K562 (cell line): ENCODE measurements around the gene UBE2G2. TPM values are rescaled to one million over a fixed set of nuclear protein-coding genes. Genes with fewer than 3 reads are reported as not detected.

Source experiments
- CEBPG ChIP-seq, 3 experiments: fragments of 200-800 bp in 1 of 3; sonication (Bioruptor generic) in 1 of 3; sonication (generic) in 1 of 3; formaldehyde crosslinking in 1 of 3; IDR thresholded peaks in 2 of 3; conservative IDR thresholded peaks in 1 of 3; 2 replicates each; pipeline versions ENCODE4 v1.6.1 to v1.8.0; 2016 to 2022; ENCODE audit warnings: missing compliant biosample characterization in 2 of 3, missing genetic modification characterization in 2 of 3, mild to moderate bottlenecking in 1 of 3, missing genetic modification reagents in 1 of 3
- HDAC3 ChIP-seq: fragments of 450-650 bp; IDR thresholded peaks from 2 replicates; pipeline ENCODE4 v1.6.1; 2018; ENCODE audit warnings: borderline replicate concordance, mild to moderate bottlenecking, moderate library complexity; ENCODE audit not compliant: partially characterized antibody
- HNRNPL ChIP-seq: fragments of 200-400 bp; formaldehyde crosslinking; IDR thresholded peaks from 2 replicates; pipeline ENCODE4 v1.6.1; 2017; ENCODE audit warnings: low read depth, mild to moderate bottlenecking, low read length
- SNIP1 ChIP-seq: fragments of 450-650 bp; IDR thresholded peaks from 2 replicates; pipeline ENCODE4 v1.7.1; 2017; ENCODE audit warnings: low read depth, mild to moderate bottlenecking
- STAG1 ChIP-seq: sonication (generic); formaldehyde crosslinking; IDR thresholded peaks from 2 replicates; pipeline ENCODE4 v1.5.0; 2020; ENCODE audit warnings: missing genetic modification reagents, borderline replicate concordance
- TRIM24 ChIP-seq, 2 experiments: fragments of 450-650 bp; IDR thresholded peaks; 2 replicates each; pipeline ENCODE4 v1.6.1; 2016
- ZC3H4 ChIP-seq: sonication (generic); formaldehyde crosslinking; IDR thresholded peaks from 2 replicates; pipeline ENCODE4 v1.9.0; 2021; ENCODE audit warnings: missing genetic modification reagents, borderline replicate concordance
- ZNF282 ChIP-seq: sonication (generic); formaldehyde crosslinking; IDR thresholded peaks from 2 replicates; pipeline ENCODE4 v1.8.1; 2023; ENCODE audit warnings: missing genetic modification reagents
- ZNF316 ChIP-seq: fragments of 450-650 bp; IDR thresholded peaks from 2 replicates; pipeline ENCODE4 v1.6.1; 2016
- ZNF41 ChIP-seq: fragments of 250-450 bp; sonication (Bioruptor Pico); conservative IDR thresholded peaks from 2 replicates; pipeline ENCODE4 v1.4.0; 2020; ENCODE audit warnings: mild to moderate bottlenecking
- polyA plus RNA-seq, 8 experiments: library from polyadenylated mRNA; depleted of rRNA in 4 of 8; stranded (reverse) in 5 of 8; unstranded in 3 of 8; fragments of >200 nt; fragmentation: Nextera tagmentation in 2 of 8; fragmentation: Illumina TruSeq in 1 of 8; extraction: Ambion mirVana in 2 of 8; extraction: Trizol in 1 of 8; gene quantifications; 2 replicates each; pipeline versions ENCODE4 v1.2.1 to v1.2.3, GENCODE V29; 2011 to 2014; ENCODE audit warnings: inconsistent platforms in 1 of 8, missing spikeins in 1 of 8
- total RNA-seq, 7 experiments: library from RNA; depleted of rRNA in 6 of 7; stranded (reverse); fragments of >200 nt in 6 of 7; fragmentation: Illumina TruSeq in 2 of 7; extraction: Trizol in 2 of 7; gene quantifications; 2 replicates each; pipeline versions ENCODE4 v1.2.1 to v1.2.3, GENCODE V29; 2011 to 2021; ENCODE audit warnings: low replicate concordance in 1 of 7
- TF ChIP-seq, protein P1 (sequence below): conservative IDR thresholded peaks from 2 replicates; pipeline ENCODE4 v1.6.1; 2011; ENCODE audit warnings: low read depth, mild to moderate bottlenecking, low read length; ENCODE audit not compliant: control insufficient read depth
- TF ChIP-seq, protein P2 (sequence below): fragments of 150-350 bp; conservative IDR thresholded peaks from 2 replicates; pipeline ENCODE4 v1.6.1; 2014; ENCODE audit warnings: low read length
- TF ChIP-seq, protein P3 (sequence below): fragments of 450-650 bp; IDR thresholded peaks from 2 replicates; pipeline ENCODE4 v1.6.1; 2018; ENCODE audit warnings: mild to moderate bottlenecking, low read depth; ENCODE audit not compliant: partially characterized antibody
- TF ChIP-seq, protein P4 (sequence below): sonication (generic); IDR thresholded peaks from 2 replicates; pipeline ENCODE4 v1.6.1; 2016

UBE2G2 gene
- total and polyA plus RNA-seq, 9 of the 15 experiments (the other 6 are each of a cell fraction or from before 2014, with no cell fraction given), result 47.5 to 225 (median 140) TPM

DNA sequence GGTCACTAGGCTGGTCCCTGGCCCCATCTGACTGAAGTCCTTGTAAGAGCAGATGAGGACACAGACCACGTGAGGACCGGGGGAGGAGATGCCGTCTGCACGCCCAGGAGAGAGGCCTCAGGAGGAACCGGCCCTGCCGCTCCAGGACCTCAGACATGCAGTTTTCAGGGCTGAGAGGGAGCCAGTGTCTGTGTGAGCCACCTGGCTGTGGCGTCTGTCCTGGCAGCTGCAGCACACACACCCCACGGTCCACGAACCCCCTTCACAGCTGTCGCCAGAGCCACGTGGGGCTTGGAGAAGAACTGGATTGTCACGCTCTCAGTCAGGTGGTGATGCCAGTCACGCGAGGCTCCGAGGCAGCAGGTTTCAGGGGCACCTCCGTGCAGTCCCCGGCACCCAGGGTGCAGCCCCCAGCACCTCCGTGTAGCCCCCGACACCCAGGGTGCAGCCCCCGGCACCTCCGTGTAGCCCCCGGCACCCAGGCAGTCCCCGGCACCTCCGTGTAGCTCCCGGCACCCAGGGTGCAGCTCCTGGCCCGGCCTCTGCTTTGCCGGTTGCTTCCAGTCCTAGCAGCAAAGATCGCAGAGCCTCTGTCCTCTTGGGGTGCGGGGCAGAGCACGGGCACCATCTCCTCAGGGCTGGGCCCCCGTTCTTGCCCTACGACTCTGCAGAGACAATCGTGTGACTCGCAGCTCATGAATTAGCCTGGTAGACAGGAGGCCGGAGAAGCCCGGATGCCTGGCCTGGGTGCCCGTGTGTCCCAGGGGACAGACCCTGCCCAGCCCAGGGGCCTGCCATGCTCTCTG lies 35.2 kb upstream of the UBE2G2 start (continued):
- TF ChIP-seq ZC3H4 (CRISPR knock-in tag), result no peak
- TF ChIP-seq CEBPG (CRISPR knock-in tag; IDR thresholded peaks at IDR 0.05), result no peak
- no peak for TF ChIP-seq CEBPG (tag; conservative IDR thresholded peaks at IDR 0.05 in 1 of 2, IDR thresholded peaks at IDR 0.05 in 1 of 2)
- TF ChIP-seq SNIP1, result no peak
- TF ChIP-seq, protein P1, sequence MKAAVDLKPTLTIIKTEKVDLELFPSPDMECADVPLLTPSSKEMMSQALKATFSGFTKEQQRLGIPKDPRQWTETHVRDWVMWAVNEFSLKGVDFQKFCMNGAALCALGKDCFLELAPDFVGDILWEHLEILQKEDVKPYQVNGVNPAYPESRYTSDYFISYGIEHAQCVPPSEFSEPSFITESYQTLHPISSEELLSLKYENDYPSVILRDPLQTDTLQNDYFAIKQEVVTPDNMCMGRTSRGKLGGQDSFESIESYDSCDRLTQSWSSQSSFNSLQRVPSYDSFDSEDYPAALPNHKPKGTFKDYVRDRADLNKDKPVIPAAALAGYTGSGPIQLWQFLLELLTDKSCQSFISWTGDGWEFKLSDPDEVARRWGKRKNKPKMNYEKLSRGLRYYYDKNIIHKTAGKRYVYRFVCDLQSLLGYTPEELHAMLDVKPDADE, result 0 out of 2 replicates have a peak, but pooled peaks have one; percentile 26
- TF ChIP-seq ZNF41, result no peak
- TF ChIP-seq ZNF316, result no peak
- no peak for TF ChIP-seq ZNF282 (CRISPR knock-in tag)
- TF ChIP-seq, protein P2, sequence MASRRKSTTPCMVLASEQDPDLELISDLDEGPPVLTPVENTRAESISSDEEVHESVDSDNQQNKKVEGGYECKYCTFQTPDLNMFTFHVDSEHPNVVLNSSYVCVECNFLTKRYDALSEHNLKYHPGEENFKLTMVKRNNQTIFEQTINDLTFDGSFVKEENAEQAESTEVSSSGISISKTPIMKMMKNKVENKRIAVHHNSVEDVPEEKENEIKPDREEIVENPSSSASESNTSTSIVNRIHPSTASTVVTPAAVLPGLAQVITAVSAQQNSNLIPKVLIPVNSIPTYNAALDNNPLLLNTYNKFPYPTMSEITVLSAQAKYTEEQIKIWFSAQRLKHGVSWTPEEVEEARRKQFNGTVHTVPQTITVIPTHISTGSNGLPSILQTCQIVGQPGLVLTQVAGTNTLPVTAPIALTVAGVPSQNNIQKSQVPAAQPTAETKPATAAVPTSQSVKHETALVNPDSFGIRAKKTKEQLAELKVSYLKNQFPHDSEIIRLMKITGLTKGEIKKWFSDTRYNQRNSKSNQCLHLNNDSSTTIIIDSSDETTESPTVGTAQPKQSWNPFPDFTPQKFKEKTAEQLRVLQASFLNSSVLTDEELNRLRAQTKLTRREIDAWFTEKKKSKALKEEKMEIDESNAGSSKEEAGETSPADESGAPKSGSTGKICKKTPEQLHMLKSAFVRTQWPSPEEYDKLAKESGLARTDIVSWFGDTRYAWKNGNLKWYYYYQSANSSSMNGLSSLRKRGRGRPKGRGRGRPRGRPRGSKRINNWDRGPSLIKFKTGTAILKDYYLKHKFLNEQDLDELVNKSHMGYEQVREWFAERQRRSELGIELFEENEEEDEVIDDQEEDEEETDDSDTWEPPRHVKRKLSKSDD, result no peak
- TF ChIP-seq, protein P3, sequence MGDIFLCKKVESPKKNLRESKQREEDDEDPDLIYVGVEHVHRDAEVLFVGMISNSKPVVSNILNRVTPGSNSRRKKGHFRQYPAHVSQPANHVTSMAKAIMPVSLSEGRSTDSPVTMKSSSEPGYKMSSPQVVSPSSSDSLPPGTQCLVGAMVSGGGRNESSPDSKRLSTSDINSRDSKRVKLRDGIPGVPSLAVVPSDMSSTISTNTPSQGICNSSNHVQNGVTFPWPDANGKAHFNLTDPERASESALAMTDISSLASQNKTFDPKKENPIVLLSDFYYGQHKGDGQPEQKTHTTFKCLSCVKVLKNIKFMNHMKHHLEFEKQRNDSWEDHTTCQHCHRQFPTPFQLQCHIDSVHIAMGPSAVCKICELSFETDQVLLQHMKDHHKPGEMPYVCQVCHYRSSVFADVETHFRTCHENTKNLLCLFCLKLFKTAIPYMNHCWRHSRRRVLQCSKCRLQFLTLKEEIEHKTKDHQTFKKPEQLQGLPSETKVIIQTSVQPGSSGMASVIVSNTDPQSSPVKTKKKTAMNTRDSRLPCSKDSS, result no peak
- no peak for TF ChIP-seq TRIM24 (IDR thresholded peaks at IDR 0.05)
- TF ChIP-seq HDAC3, result no peak
- TF ChIP-seq, protein P4, sequence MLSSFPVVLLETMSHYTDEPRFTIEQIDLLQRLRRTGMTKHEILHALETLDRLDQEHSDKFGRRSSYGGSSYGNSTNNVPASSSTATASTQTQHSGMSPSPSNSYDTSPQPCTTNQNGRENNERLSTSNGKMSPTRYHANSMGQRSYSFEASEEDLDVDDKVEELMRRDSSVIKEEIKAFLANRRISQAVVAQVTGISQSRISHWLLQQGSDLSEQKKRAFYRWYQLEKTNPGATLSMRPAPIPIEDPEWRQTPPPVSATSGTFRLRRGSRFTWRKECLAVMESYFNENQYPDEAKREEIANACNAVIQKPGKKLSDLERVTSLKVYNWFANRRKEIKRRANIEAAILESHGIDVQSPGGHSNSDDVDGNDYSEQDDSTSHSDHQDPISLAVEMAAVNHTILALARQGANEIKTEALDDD, result 0 out of 2 replicates have a peak, but pooled peaks have one; percentile 10
- no peak for TF ChIP-seq HNRNPL
- TF ChIP-seq STAG1 (CRISPR knock-in tag), result no peak
